Activated CD8-positive, alpha-beta T cell treated with anti-CD3 and anti-CD28 coated beads for 36 hours (primary cell): ENCODE results near the gene TFG. TPM values are rescaled to one million over a fixed set of nuclear protein-coding genes. Genes with fewer than 3 reads are reported as not detected.

Experiments used
- ATAC-seq: fragments of 200-7000 bp; cut with Tn5 transposase; one replicate; pipeline ENCODE4 v1.10.0; 2021; ENCODE audit warnings: mild to moderate bottlenecking, moderate library complexity
- CTCF ChIA-PET: fragments of 350-600 bp; sonication (Branson Sonifier 250); formaldehyde crosslinking; loops from one replicate; lab custom pipeline; 2021; ENCODE audit warnings: antibody characterized with exemption; lab: Charles Lee
- POLR2A ChIA-PET: fragments of 350-600 bp; sonication (Branson Sonifier 250); formaldehyde crosslinking; loops from one replicate; lab custom pipeline; 2021; ENCODE audit warnings: antibody characterized with exemption; lab: Charles Lee
- DNase-seq: peaks from one replicate; pipeline ENCODE4 v3.0.0-alpha.2; 2020
- H3K27ac Mint-ChIP-seq: one replicate; pipeline ENCODE4 v1.8.0; 2021; ENCODE audit warnings: mild to moderate bottlenecking, mixed read lengths
- H3K27me3 Mint-ChIP-seq: one replicate; pipeline ENCODE4 v1.8.0; 2021; ENCODE audit warnings: mixed read lengths
- H3K36me3 Mint-ChIP-seq: one replicate; pipeline ENCODE4 v1.8.0; 2021; ENCODE audit warnings: low read depth, mixed read lengths
- H3K4me1 Mint-ChIP-seq: one replicate; pipeline ENCODE4 v1.8.0; 2021; ENCODE audit warnings: low read depth, mixed read lengths
- H3K4me3 Mint-ChIP-seq: one replicate; pipeline ENCODE4 v1.8.0; 2021; ENCODE audit warnings: mild to moderate bottlenecking, moderate library complexity, mixed read lengths
- H3K9me3 Mint-ChIP-seq: one replicate; pipeline ENCODE4 v1.8.0; 2021; ENCODE audit warnings: mixed read lengths
- CTCF ChIP-seq: fragments of 200-600 bp; IDR thresholded peaks from one replicate; pipeline ENCODE4 v1.8.0; 2022; ENCODE audit warnings: antibody characterized with exemption, mild to moderate bottlenecking
- intact Hi-C: fragments of 100-400 bp; cut with micrococcal nuclease; formaldehyde crosslinking; loops from one replicate; pipeline ENCODE4 v1.10.0; 2022
- total RNA-seq, 2 experiments: library from RNA; stranded (reverse); gene quantifications; one replicate each; pipeline ENCODE4 v1.2.3, GENCODE V29; 2021

Gene TFG
- total RNA-seq, 2 experiments from 2014 or later = 59.2 TPM

- Mint-ChIP-seq H3K9me3 (no peaks in the 10 kb centered on the region), H3K4me3 (no peak overlapping the region), H3K27ac (no peak overlapping the region), H3K4me1 (no peaks in the 10 kb centered on the region), H3K36me3 (peaks cover 41% of the 10 kb centered on the region), H3K27me3 (no peaks in the 10 kb centered on the region)
- ChIA-PET CTCF (interaction anchor here (1.4 kb wide), 1 partner anchor 42 kb away, joined by 3 read pairs; no protein-coding TSS in a partner anchor), POLR2A (no interaction called here)
- ATAC-seq = no peak
- intact Hi-C loops = no loop called here
- no peak for TF ChIP-seq CTCF
- no peak for DNase-seq
These were observed 38.9 kb downstream of the TFG start for GRCh38 chr3:100748220-100748619.

GRCh38 chr3:100748967-100749366, 39.7 kb downstream of the TFG start:
- no peak for DNase-seq
- CTCF ChIA-PET = interaction anchor here (1.1 kb wide), 1 partner anchor 22 kb away, joined by 3 read pairs; no protein-coding TSS in a partner anchor
- Mint-ChIP-seq H3K4me3 (no peak overlapping the region), H3K27ac (no peak overlapping the region), H3K4me1 (no peaks in the 10 kb centered on the region), H3K27me3 (no peaks in the 10 kb centered on the region), H3K9me3 (no peaks in the 10 kb centered on the region), H3K36me3 (peaks cover 46% of the 10 kb centered on the region)
- no peak for TF ChIP-seq CTCF
- POLR2A ChIA-PET = no interaction called here
- ATAC-seq = no peak
- intact Hi-C loops = no loop called here

- Mint-ChIP-seq H3K4me3 (no peak overlapping the region), H3K36me3 (peaks cover 33% of the 10 kb centered on the region), H3K9me3 (no peaks in the 10 kb centered on the region), H3K27ac (no peak overlapping the region), H3K27me3 (no peaks in the 10 kb centered on the region), H3K4me1 (no peaks in the 10 kb centered on the region)
- ATAC-seq (no peak), DNase-seq (no peak)
- intact Hi-C loops = no loop called here
- POLR2A ChIA-PET = no interaction called here
- CTCF ChIA-PET = interaction anchor here (1.2 to 1.7 kb wide), 2 partner anchors 10 to 16 kb away, joined by 3 to 5 read pairs; no protein-coding TSS in a partner anchor
- TF ChIP-seq CTCF = no peak
These were observed 44.6 kb downstream of the TFG start for GRCh38 chr3:100753846-100754245.

GRCh38 chr3:100754563-100755334, 45.5 kb downstream of the TFG start:
- intact Hi-C loops = no loop called here
- POLR2A ChIA-PET = interaction anchor here (0.7 to 0.8 kb wide), 2 partner anchors 12 to 44 kb away, joined by 3 read pairs; no protein-coding TSS in a partner anchor
- no peaks in the 10 kb centered on the region for H3K4me1 Mint-ChIP-seq
- H3K27me3 Mint-ChIP-seq = no peaks in the 10 kb centered on the region
- DNase-seq = no peak
- H3K27ac Mint-ChIP-seq = no peak overlapping the region
- H3K9me3 Mint-ChIP-seq = no peaks in the 10 kb centered on the region
- H3K36me3 Mint-ChIP-seq = peaks cover 30% of the 10 kb centered on the region
- no peak for ATAC-seq
- no peak overlapping the region for H3K4me3 Mint-ChIP-seq
- no peak for TF ChIP-seq CTCF
- CTCF ChIA-PET = interaction anchor here (1.2 to 1.7 kb wide), 2 partner anchors 11 to 15 kb away, joined by 3 to 5 read pairs; no protein-coding TSS in a partner anchor

- CTCF ChIA-PET = no interaction called here
- no peak for TF ChIP-seq CTCF
- intact Hi-C loops = no loop called here
- DNase-seq = no peak
- H3K27me3 Mint-ChIP-seq = no peaks in the 10 kb centered on the region
- no peaks in the 10 kb centered on the region for H3K9me3 Mint-ChIP-seq
- H3K4me3 Mint-ChIP-seq = no peak overlapping the region
- ATAC-seq = no peak
- no peak overlapping the region for H3K27ac Mint-ChIP-seq
- H3K4me1 Mint-ChIP-seq = no peaks in the 10 kb centered on the region
- POLR2A ChIA-PET = no interaction called here
- H3K36me3 Mint-ChIP-seq = peaks cover 22% of the 10 kb centered on the region
These were observed 47.1 kb downstream of the TFG start for GRCh38 chr3:100756441-100756840.
